ENCODE results near the gene CALCOCO1.

Gene CALCOCO1

DNA sequence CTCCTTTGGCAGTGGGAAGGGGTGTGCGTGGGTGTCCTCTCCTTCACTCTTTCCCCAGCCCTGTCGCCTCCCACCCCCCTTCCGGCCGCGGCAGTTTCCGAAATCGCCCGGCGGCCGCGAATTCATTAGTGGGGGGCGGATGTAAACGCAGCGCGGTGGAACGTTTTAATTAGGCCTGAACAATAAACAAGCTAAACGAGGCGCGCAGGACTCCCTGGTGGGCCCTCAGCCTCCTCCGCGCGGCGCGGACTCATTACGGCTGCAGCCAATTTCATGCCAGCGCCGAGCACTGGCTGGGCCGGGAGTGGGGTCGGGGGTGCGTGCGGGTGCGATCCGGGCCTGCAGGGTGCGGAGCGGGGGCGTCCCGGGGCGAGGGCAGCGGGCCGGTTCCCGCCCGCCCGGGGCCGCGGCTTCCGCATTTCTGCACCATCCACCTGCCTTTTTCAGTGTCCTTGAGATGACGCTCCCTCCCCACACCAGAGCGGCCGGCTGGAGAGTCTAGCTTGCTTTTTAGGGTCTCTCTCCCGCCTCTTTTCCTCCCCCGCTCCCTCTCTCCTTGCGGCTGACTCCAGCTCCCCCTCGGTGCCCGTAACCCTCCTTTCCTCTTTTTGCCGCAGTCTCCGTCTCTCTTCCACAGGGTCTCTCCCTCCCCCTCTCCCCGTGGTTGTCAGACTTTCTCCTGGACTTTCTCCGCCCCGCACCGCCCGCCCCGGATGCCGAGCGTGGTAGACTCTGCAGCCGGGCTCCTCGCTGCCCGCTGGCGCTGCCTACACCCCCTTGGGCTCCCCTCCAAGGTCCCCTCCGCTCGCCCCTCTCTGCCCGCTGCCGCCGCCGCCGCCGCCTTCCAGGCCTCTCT lies 24.3 kb upstream of the CALCOCO1 start, which contains the start of gene CISTR:
TSS of gene CISTR (minus strand) at position 644 of the 856 bp plus-strand sequence.
- no peak for DNase-seq

DNA sequence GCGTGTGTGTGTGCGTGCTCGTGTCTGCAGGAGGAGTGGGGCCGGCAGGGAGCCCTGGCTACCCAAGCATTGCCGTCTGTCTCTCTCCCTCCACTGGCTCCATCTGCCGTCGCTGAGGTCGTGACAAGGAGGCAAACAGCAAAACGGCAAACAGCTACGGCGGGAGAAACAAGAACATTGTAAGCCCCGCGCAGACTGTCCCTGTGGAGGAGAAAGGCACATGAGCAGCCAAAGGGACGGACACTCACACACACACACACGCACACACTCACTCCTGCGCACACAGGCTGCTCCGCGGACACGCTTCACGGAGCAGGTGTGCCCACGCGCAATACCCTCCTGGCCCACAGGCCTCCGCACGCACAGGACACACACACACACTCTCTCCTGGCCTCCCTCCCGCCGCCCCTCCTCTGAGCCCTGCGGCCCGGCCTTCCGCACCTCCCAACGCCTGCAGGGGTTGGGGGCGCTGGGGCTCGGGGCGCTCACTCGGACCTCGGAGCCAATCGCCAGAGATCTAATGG lies 23.6 kb upstream of the CALCOCO1 start:
- DNase-seq = no peak

DNA sequence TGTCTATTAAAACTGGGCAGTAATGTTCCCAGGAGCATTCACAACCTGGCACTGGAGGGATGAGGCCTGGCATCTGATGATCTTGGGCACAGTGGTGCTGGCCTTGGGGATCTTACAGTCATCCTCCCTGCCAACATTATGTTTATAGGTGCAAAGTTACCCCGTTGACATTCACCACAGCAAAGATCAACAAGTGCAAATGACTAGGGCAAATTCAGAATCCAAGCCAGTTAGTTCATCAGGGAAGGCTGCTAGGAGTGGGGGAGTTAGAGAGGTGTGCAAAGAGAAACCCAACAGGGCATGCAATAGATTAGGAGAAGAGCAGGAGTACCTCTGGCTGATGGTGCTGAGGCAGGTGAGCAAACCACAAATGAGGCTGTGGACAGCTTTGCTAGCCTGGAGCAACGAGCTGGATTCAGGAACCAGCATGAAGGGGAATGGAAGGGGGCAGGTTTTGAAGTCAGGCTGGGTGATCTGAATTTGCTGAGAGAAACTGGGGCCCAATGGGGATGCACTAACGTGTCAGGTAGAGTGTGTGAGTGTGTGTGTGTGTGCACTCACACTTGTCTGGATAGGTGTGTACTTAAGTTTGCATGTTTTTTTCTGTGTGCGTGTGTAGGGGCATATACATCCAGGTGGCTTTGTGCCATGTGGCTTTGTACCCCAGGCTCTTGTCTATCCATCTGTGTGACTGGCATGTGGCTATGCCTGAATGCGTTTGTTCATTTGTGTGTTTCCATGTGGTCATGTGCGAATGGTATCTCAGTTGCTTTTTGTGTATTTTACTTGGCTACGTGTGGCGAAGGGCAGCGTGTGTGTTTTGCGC lies 22.9 kb upstream of the CALCOCO1 start:
- no peak for DNase-seq

- no peak for DNase-seq
Observed at GRCh38 chr12:53748072-53748840, 21.0 kb upstream of the CALCOCO1 start.

DNA sequence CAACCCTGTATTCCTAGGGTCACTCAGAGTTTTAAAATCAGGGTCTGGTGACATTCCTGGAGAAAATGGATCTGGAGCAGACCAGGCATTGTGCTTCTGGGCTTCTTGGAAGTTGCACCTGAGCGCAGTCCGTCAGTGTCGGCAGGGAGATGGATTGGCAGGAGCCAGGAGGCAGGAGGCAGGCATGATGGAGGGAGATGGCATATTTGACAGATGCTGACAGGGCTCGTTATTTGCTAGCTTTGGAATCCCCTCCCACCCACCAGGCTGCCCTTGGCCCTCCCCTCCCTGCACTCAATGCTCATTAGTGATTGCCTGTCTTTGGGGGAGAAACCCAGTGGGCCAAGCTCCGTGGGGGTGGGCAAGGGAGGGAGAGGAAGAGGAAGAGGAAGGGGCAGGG lies 19.8 kb upstream of the CALCOCO1 start:
- no peak for DNase-seq

DNA sequence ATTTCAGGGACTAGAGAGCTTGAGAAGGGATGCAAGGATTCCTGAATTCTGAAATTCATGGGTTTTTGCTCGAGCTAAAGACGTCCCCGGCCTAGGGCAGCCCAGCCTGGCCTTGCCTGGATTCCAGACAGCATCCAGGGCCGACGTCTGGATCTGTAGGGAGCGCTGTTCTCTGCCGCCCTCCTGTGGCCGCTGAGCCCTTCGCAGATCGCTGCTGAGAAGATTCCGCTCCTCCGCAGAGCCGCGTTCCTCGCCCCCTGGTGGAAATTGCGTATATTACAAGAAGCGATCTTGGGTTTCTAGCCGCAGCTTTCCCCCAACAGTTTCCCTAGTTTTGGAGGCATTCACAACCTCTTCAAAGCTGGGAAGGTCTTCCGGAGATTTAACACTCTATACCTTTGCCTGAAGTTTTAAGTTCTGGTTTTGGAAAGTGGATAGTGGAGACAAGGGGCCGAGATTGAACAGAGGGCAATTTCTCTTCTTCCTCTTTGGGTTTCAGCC lies 19.4 kb upstream of the CALCOCO1 start:
- peak; percentile 78 for DNase-seq

GRCh38 chr12:53744751-53745150 lies 17.5 kb upstream of the CALCOCO1 start:
- no peak for DNase-seq

DNA sequence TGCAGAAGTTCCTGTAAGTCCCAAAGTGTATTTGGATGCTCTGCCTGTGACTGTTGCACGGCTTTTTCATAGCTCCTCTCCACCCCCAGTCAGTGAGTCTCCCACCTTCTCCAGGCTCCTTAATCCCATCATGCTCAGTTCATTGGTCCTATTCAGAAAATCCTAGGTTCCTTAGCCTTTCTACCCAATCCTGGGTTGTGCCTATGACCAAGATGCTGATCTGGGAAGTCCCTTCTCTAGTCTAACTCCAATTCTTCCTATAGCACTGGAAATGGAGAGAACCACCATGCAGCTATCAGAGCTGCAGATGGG lies 16.8 kb upstream of the CALCOCO1 start:
- DNase-seq = no peak

- peak; percentile 58 for DNase-seq
Observed at GRCh38 chr12:53743266-53744129, 16.2 kb upstream of the CALCOCO1 start.

GRCh38 chr12:53740130-53740491 lies 12.9 kb upstream of the CALCOCO1 start:
- DNase-seq = no peak

DNA sequence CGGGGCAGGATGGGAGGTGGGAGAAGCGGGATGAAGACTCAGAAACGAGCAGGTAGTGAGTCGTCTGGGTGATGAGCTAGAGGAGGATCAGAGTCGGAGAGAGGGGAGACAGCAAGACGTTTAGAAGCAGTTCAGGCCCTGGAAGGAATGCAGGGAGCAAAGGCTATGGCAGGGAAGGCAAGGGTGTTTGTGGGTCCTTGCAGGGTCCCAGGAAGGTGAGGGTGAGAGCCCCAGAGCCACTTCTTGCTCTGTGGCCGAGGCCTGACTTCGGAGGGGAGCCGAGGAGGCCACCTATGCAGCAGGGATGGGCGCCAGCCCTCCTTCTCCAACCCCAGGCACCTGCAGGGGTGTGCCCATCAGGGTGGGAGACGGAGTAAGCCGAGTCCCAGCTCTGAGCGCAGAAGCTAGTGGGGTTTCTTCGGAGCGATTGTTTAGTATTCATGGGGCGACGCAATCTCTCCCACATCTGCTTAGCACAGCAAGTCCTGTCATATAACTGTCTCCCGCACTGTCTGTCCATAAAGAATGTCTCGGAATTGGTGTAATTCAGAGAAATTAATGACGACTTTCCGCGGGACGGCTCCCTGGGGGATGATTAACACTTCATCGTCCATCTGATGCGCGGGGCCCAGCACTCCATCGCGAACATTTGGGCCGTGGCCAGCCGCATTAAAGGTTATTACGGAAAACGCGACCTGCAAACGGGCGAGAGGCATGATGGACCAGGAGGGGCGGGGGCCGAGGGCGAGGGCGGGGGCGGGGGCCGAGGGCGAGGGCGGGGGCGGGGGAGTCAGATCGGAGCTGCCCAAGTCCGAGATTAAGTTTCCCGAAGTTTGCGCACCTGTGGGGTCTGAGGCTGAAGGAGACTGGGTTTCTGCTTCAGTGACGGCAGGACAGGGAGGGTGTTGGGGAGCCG lies 12.2 kb upstream of the CALCOCO1 start:
- DNase-seq = no peak

GRCh38 chr12:53738406-53739213 lies 11.4 kb upstream of the CALCOCO1 start:
- no peak for DNase-seq

DNA sequence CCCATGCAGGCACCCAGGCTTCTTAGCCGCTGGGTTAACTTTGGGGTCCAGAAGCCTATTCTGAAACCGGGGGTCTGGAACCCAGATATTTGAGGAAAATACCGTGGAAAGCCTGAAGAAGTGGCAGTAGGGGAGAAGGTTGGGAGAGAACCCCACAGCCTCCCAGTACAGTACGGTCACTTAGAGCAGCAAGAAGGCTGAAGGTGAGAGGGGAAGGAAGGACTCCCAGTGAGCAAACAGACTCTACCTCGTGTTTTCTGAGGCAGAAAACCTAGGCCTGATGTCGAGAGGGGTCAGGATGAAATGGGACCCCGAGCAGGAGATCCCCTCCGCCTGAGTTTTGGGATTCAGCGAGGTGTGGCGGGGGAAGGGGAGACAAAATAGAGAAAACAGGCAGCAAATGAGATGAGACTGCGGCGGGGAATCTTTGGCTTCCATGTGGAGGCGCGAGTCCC lies 10.7 kb upstream of the CALCOCO1 start:
- DNase-seq = no peak

DNA sequence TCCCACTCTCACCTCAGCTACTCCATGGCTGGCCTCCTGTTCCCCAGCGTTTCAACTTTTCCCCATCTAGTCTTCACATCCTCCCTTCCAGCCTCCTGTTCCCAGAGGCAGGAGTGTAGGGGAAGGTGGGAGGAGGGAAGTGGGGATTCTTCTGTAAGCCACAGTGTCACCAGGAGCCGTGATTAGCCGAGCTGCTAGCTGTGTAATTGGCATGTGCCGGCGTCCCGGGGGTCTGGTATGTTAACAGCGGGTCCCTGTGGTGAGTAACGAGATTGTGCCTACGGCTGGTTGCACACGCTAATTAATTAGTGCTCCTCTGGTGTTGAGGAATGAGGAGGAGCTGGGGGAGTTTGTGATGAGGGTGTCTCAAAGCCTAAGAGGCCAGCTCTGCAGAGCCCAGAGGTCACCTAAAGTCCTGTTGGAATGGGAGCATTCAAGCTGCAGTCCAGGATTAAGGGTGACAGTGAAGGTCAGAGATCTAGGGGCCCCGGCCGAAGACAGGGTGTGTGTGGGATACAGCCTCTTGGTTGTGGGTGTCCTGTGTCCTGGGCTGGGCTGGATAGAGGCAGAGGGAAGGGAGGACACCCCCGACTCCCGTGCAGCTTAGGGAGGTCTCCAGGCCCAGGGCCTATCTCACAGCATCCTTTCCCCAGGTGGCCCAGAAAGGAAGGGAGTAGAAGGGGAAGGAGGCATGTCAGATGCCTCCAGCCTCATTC lies 10.0 kb upstream of the CALCOCO1 start:
- DNase-seq = no peak

- DNase-seq = no peak
Observed at GRCh38 chr12:53736592-53736991, 9.3 kb upstream of the CALCOCO1 start.

GRCh38 chr12:53735556-53735955 lies 8.3 kb upstream of the CALCOCO1 start:
- no peak for DNase-seq

GRCh38 chr12:53734425-53734824 lies 7.2 kb upstream of the CALCOCO1 start:
- DNase-seq = no peak

GRCh38 chr12:53733807-53734200 lies 6.6 kb upstream of the CALCOCO1 start:
- no peak for DNase-seq

Data from activated T-cell treated with anti-CD3 and anti-CD28 coated beads for 4 hours (primary cell).